Choroid plexus epithelial cell (primary cell): ENCODE results near the gene MSMB.

Experiments
- DNase-seq: peaks from one replicate; pipeline ENCODE4 v3.0.0-alpha.2; 2010; ENCODE audit warnings: low read depth
- H3K4me3 ChIP-seq: 2 replicates; pipeline ENCODE4 v1.5.1; 2011; ENCODE audit warnings: low read depth, mild to moderate bottlenecking, control low read depth, low read length, moderate library complexity
- TF ChIP-seq, protein P1 (sequence below): conservative IDR thresholded peaks from 2 replicates; pipeline ENCODE4 v1.5.1; 2011; ENCODE audit warnings: low read depth, mild to moderate bottlenecking, control low read depth, inconsistent platforms, low read length, moderate library complexity

MSMB gene

DNA sequence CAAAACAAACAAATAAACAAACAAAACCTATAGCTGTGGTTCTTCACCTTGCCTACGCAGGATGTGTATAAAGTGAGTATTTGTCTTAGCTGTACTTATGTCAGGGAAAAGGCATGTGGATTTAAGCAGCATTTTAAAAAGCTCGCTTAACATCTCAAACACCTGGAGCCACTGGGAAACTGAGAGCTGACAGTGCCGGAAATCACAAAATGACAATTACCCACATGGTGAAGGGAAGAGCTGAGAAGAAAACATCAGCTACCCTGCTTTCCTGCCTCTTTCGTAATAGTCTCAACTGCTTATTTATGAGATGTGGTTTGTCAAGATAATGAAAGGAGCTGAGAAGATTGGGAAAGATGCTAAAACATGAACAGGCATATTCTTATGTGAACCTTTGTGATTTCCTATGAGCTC is 31.1 kb upstream of the MSMB start:
- peak; percentile 63 for DNase-seq

DNA sequence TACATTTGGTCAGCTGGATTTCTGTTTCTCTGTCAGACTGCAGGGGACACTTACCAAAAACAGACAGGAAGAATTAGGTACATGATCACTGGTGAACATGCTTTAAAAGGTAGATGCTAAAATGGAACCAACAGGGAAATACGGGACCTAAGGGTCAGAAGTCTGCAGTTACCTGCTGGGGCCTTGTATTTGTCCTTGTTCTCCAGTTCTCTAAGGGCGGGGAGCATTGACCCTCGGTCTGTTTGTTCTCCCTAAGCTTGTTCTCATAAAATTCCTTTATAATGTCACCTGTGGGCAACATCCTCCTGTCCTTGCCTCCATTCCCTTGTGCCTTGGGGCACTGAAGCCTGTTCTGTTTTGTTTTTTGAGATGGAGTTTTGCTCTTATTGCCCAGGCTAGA is 29.8 kb upstream of the MSMB start:
- TF ChIP-seq, protein P1, sequence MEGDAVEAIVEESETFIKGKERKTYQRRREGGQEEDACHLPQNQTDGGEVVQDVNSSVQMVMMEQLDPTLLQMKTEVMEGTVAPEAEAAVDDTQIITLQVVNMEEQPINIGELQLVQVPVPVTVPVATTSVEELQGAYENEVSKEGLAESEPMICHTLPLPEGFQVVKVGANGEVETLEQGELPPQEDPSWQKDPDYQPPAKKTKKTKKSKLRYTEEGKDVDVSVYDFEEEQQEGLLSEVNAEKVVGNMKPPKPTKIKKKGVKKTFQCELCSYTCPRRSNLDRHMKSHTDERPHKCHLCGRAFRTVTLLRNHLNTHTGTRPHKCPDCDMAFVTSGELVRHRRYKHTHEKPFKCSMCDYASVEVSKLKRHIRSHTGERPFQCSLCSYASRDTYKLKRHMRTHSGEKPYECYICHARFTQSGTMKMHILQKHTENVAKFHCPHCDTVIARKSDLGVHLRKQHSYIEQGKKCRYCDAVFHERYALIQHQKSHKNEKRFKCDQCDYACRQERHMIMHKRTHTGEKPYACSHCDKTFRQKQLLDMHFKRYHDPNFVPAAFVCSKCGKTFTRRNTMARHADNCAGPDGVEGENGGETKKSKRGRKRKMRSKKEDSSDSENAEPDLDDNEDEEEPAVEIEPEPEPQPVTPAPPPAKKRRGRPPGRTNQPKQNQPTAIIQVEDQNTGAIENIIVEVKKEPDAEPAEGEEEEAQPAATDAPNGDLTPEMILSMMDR: no peak
- no peak for DNase-seq
- no peak overlapping the region for H3K4me3 ChIP-seq

More for the DNA sequence above, 31.1 kb upstream of the MSMB start:
- no peak overlapping the region for H3K4me3 ChIP-seq
- TF ChIP-seq, protein P1: no peak

DNA sequence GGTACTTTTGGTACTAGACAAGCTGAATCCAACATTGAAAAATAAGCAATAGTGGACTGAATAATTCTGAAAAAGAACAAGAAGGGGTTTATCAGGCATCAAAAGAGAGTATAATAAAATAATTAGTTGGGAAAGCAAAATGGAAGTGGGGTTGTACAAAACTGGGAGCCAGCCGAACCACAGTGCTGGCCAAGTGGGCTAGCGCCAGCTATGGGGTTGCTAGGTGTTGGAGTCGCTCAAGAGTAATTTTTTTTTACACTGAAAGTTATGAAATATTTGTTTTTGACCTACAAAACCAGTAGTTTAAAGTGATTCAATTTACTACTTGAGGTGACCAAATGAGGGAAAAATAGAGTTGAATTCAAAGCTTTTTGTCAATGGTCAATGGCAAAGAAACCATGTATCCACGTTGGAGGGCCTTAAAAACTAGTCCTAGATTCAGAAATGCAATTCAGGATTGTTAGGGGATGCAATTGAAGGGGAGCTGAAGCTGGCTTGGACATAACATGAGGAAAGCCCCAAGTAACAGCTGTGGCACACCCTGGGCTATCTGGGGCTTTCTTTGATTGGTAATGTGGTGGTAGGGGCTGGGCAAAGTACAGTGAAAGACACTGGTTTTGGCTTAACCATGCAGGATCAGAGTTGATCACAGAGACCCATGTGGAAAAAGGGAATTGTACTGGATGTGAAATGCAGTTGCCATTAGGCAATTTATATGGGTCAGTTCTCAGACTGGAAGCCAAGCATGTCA is 28.3 kb upstream of the MSMB start:
- TF ChIP-seq, protein P1: no peak
- DNase-seq: no peak
- no peak overlapping the region for H3K4me3 ChIP-seq

DNA sequence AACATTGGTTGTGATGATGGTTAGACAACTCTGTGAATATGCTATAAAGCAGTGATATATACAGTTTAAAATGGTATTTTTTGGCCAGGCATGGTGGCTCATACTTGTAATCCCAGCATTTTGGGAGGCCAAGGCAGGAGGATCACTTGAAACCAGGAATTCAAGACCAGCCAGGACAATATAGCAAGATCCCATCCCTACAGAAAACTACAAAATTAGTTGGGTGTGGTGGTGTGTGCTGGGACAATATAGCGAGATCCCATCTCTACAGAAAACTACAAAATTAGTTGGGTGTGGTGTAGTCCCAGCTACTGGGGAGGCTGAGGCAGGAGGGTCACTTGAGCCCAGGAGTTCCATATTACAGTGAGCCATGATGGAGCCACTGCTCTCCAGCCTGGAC is 27.5 kb upstream of the MSMB start:
- TF ChIP-seq, protein P1: no peak
- no peak overlapping the region for H3K4me3 ChIP-seq
- DNase-seq: no peak

DNA sequence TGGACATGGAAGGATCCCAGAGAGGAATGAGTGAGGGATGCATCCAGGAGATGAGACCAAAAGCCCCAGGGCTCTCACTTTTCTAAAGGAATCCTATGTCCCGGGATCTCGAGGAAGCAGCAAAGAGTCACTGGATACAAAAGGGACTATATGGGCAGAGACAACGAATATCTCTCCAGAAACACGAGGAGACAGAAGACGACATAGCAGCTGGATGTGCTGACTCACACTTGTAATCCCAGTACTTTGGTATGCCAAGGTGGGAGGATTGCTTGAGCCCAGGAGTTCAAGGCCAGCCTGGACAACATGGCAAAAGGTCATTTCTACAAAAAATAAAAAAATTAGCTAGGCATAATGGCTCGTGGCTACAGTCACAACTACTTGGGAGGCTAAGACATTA is 24.7 kb upstream of the MSMB start:
- DNase-seq: no peak
- TF ChIP-seq, protein P1: no peak
- no peak overlapping the region for H3K4me3 ChIP-seq

DNA sequence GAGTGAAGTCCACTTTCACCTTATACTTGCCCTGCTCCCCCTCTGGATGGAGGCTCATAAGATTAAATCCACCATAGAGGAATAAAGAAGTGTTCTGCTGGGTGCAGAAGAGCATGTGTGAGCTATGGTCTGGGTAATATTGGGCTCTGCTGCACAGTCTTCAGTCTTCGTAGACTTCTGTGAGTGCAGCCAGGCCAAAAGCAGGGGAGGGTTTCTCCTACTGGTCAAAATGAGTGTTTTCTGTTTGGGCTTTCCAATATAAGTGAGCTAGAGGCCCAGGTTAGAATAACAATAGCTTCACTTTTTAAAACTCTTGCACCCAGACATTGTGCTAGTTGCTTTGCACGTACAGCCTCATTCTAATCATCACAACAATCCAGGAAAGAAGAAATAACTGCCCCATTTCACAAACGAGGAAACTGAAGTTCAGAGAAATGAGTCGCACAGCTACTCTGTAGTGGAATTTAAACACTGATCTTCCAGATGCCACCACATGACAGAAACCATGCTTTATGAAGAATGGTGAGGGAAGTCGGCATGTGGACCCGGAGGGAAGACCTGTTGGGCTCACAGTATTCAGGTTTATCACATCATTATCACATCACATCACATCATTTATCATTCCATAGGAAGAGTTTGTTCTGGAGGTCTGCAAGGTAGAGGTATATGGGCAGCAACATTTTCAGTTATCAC is 23.8 kb upstream of the MSMB start:
- H3K4me3 ChIP-seq: no peak overlapping the region
- no peak for DNase-seq
- TF ChIP-seq, protein P1: no peak
